Measurements from ENCODE around the gene GCNT4.

GRCh38 chr5:75040973-75041372, 11.4 kb downstream of the GCNT4 start:
- no peak for TF ChIP-seq ELK1 (IDR thresholded peaks at IDR 0.05; ENCODE audit: low read depth, low read length)
- no peak for TF ChIP-seq CTCF (IDR thresholded peaks at IDR 0.05)
- TF ChIP-seq MAX (IDR thresholded peaks at IDR 0.05), result no peak
- TF ChIP-seq RCOR1 (IDR thresholded peaks at IDR 0.05; ENCODE audit: low read depth, low read length), result no peak
- no peak for TF ChIP-seq PBX3 (IDR thresholded peaks at IDR 0.05)
- TF ChIP-seq EHMT2 (IDR thresholded peaks at IDR 0.05; ENCODE audit: low read depth), result no peak

All from A549 (cell line).